Raji (cell line): ENCODE data around the gene KCNK4.
A peak's percentile ranks its signal among the peaks of the same experiment; 100 is the strongest.

Source experiments
- POLR2A ChIP-seq: IDR thresholded peaks from 2 replicates; pipeline ENCODE4 v1.6.1; 2011; ENCODE audit warnings: low read depth, low read length, control low read depth; ENCODE audit not compliant: insufficient read depth

KCNK4 gene

DNA sequence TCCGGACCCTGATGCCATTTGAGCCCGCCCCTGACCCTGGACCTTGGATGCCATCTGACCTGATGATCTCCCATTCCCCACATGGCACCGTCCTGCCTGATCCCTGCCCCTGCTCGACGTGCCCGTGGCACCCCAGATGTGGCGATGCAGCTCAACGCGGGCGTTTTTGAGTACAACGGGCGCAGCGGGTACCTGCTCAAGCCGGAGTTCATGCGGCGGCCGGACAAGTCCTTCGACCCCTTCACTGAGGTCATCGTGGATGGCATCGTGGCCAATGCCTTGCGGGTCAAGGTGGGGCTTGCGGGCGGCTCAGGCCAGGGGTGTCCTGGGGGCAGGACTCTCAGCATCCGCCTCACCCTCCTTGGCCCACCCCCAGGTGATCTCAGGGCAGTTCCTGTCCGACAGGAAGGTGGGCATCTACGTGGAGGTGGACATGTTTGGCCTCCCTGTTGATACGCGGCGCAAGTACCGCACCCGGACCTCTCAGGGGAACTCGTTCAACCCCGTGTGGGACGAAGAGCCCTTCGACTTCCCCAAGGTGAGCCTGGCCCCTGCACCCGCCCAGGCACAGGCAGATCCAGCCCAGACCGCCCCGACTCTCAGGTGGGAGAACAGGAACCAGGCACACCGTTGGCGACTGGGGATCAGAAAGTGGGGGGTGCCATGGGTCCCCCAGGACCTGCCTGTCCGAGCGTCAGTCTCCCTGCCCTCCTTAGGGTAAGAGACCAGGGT, 28.7 kb upstream of the KCNK4 start:
- TF ChIP-seq POLR2A, result no peak

DNA sequence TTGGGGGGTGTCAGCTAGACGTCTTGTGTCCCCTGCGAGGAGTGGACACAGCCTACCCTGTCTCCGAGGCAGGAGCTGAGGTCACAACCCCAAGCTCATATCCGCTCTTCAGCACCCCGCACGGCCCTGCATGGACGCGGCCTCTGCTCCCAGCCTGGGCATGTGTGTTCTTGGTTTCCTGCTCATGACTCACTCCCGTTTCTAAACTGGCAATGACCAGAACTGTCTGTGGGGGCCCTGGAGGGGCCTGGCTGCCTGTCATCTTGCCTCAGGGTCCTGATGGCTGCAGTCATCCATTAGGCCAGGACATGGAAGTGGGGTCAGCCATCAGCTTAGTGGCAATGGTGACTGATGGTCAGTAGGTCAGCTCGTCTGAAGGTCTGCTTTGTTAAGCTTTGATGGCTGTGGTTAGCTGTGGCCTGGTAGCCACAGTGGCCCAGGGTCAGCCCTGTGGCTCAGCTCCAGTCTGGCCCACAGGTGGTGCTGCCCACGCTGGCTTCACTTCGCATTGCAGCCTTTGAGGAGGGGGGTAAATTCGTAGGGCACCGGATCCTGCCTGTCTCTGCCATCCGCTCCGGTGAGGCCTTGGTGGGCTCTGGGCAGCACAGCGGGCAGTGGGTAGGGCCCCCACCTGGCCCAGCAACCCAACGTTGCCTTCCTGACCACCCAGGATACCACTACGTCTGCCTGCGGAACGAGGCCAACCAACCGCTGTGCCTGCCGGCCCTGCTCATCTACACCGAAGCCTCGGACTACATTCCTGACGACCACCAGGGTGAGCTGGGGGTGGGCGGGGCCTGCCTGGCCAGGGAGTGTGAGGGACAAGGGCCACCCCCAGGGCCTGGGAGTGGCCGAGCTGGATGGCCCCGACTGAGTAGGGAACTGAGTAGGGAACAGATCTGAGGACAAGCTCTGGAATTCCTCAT, 27.8 kb upstream of the KCNK4 start:
- no peak for TF ChIP-seq POLR2A

DNA sequence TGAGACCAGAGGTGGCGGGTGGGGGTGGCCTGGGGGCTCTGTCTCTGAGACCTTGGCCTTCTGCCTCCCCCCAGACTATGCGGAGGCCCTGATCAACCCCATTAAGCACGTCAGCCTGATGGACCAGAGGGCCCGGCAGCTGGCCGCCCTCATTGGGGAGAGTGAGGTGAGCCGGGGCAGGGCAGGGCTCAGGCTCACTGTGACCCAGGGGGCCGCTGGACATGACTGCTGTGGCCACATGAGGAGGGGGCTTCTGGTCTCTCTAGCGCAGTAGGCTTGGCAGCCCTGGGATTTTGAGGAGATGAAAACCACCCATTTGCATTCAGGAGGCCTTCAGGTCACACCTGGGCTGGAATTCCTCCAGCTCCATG, 27.2 kb upstream of the KCNK4 start:
- no peak for TF ChIP-seq POLR2A

DNA sequence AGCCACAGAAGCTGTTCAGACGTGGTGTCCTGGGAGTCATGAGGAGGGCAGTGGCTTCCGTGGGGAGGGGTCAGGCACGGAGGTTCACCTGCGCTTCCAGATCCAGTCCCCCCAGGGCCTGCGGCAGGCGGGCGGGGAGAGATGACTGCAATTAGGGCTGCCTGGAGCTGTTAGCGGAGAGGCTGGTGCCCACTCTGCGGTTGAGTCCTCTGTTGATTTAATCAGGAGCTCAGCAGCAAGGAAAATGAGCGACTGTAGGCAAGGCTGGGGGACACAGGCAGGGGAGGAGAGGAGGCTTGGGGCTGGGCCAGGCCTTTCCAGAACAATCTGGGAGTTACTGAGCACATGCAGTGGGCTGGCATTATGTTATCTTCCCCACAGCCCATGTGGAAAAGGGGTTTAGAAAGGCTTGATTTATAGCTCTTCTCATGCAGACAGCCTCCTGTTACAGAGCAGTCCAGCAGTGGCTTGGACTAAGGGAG, 26.7 kb upstream of the KCNK4 start:
- no peak for TF ChIP-seq POLR2A

DNA sequence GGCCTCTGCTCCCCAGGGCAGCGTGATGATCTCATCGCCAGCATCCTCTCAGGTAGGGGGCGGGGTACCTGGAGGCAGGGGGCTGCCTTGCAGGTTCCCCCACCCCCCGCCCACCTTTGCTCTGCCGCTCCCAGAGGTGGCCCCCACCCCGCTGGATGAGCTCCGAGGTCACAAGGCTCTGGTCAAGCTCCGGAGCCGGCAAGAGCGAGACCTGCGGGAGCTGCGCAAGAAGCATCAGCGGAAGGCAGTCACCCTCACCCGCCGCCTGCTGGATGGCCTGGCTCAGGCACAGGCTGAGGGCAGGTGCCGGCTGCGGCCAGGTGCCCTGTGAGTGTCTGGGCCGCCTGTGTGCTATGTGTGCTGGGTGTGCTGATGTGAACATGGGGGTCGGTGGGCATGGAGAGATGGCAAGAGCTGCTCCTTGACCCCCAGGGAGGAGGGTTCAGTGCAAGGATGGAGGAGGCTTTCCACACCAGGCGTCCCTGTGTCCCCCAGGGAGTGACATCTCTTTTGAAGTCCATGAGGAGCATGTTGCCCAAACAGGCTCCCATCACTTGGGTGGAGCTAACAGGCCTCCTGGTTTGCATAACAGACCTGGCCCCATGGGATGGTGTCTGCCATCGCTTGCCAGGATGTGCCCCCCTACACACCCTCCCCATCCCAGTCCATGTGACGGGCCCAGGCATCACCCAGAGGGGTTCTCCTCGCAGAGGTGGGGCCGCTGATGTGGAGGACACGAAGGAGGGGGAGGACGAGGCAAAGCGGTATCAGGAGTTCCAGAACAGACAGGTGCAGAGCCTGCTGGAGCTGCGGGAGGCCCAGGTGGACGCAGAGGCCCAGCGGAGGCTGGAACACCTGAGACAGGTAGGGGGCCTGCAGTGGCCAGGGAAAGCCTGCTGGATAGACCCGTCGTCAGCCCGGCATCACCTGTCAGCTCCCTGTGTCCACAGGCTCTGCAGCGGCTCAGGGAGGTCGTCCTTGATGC, 25.6 kb upstream of the KCNK4 start:
- TF ChIP-seq POLR2A, result no peak

DNA sequence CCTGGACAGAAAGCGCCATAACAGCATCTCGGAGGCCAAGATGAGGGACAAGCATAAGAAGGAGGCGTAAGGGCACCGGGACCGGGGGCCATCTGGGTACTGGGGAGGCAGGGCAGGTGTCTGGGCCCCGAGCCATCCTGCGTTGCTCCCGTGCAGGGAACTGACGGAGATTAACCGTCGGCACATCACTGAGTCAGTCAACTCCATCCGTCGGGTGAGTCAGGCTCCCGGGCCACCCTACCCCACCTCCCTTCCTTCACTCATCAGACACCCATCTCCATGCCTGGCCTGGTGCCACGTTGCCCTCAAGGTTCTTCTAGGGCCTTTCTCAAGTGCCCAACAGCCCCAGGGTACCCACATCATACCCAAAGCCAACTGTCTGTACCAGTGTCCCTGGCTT, 24.8 kb upstream of the KCNK4 start:
- no peak for TF ChIP-seq POLR2A

DNA sequence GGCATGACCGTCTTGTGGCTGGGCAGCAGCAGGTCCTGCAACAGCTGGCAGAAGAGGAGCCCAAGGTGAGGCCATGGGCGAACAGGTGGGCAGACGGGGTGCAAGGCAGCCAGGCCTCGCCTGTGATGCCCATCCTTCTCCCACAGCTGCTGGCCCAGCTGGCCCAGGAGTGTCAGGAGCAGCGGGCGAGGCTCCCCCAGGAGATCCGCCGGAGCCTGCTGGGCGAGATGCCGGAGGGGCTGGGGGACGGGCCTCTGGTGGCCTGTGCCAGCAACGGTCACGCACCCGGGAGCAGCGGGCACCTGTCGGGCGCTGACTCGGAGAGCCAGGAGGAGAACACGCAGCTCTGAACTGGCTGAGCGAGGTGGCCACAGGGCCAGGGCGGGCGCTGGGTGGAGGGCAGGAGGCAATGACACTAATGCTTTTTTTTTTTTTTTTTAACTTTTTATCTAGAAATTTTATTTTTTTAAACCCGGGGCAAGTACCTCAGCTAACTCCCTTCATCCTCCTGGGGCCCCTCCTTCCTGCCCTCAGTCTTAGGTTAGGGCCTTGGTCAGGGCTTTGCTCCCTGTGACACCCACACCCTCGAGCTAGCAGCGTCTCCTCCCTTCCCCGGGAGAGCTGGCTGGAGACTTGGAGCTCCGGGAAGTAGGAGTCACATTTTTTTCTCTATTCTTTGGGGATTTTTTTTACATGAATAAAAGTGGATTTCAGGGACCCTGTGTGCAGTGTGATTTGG, 23.7 kb upstream of the KCNK4 start:
- TF ChIP-seq POLR2A, result no peak

DNA sequence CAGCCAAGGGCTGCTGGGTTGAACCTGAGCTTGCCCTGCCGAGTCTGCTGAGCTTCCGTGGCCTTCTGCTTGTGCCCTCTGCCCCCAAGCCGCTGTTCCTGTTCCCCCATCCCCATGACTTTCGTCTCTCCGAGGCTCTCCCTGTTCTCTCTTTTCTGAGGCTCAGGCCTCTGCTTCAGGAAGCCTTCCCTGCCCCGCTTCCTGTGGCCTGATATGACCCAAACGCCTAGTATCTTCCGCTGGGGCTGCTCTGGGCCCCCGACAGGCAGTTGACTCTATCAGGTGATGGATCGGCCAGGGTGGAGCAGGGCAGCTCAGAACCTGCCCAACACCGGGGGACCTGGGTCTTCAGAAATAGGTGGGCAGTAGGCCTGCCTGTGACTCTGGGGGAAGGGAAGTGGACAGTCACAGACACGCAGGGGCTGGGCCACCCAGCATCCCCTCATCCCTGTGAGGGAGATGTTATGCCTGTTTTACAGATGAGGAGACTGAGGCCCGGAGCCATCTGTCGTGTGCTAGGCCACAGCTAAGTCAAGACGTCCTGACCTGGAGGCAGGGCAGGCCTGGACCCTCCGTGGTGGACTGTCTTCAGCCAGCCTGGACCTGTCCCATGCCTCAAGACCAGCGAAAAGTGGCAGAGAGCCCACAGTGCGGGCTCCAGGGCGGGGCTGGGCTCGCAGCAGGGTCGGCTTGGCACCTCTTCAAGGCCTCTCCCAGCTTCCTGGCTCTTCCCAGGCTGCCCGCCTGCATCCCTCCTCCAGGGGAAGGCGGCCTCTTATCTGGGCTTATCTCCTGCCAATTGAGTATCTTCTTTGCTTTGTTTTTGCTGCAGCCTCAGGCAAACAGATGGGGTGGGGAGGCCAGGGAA, 22.8 kb upstream of the KCNK4 start:
- no peak for TF ChIP-seq POLR2A

DNA sequence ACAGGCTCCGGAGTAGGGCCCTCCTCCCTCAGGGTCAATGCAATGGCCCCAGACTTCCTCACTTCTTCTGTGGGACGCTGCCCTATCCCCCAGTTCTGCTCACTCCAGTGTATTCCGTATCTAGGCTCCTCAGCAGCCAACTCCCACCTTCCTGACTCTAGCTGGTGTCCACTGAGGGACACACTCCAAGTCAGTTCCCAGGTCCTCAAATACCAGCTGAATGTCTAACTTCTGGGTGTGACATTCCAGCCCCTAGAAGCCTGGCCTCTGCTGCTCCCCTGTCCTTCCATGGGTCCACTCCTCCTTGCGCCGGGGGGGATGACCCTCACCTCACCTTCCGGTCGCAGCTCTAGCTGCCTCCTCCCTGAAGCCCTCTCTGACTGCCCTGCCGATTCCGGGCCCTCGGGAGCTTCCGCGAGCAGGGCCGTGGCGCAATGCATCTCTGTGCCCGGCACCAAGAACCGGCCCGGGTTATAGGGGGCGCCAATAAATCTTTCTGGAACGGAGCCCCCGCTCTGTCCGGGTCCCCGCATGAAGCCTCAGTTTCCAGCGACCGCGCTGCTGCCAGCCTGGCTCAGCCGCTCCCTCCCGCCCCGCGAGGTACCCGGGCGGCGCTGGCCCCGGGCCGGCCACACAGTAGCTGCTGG, 22.1 kb upstream of the KCNK4 start:
- no peak for TF ChIP-seq POLR2A

DNA sequence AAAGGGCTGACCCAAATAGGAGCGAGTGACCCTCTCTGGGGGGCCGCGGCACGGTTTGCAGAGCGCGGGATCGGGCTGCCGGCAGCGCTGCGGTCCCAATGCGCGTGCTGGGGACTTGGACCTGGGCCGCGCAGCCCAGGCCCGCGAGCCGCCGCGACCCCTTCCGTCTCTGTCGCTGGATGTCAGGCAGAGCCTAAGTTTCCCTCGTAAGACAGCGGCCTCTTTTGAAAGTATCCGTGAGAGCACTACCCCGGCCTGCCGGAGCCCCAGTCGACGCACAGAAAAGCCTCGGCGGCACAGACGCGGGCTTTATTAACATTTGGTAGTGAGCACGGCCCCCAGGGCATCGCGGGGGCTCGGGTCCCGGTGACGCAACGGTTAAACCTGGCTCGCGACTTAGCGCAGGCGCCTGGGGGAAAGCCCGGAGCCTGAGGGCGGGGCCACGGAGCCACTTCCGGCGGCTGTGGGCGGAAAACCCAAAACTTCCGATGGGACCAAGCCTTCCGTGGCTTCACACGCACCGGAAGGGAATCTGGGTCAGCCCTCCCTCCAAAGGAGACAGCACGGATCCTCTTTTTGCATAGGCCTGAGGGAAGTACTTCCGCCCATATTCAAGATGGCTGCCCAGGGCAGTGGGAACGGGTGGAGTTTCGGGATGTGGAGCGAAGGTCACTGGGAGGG, 21.4 kb upstream of the KCNK4 start:
- peak; percentile 59 for TF ChIP-seq POLR2A

DNA sequence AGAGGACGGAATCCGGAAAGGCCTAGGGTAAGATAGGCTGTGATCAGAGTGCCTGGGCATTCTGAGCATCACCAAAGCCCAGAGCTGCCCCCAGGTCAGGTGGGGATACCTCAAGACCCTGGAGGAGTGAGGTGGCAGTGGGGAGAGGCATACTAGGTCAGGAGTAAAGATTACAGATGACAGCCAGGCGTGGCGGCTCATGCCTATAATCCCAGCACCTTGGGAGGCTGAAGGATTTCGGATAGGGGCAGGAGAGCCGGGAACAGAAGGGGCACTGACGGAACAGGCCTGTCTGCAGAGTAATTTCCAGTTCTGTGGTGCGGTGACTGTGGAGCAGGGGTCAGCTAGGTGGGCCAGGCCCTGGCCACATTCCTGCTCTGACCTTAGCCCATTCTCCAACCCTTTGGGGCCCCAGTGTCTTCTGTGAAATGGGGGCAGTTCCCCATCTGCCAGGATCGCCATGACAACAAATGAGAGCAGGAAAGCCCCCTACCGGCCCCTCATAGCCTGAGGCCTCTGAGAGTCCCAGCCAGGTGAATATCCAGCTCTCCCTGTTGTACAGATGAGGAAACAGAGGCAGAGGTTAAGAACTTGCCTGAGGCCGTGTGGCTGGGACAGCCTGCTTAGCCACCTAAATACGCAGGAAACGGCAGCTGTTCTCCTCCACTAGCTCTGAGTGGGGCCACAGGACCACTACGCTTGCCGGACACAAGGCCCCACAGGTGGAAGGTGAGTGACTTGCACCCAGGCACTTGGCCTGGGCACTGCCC, 15.9 kb upstream of the KCNK4 start:
- no peak for TF ChIP-seq POLR2A

DNA sequence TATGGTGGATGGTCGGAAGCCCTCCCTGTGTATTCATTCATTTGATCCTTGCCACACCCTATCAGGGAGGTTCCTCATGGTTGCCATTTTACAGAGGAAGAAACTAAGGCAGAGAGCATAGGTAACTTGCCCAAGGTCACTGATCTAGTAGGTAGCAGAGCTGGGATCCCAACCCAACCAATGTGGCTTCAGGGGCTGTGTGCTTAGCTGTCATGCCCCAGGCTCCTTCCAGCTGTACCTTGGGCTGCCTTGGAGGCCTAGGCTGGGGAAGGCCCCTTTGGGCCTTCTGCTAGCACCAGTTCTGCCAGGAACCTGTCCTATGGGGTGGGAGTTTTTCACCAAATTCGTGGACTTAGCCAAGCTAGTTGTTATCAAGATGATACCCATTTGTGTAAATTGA, 15.3 kb upstream of the KCNK4 start:
- TF ChIP-seq POLR2A, result no peak
